Activated CD4-positive, alpha-beta T cell treated with anti-CD3 and anti-CD28 coated beads, Interleukin-2, amount 50 U/mL, for 1 hour (primary cell): Measurements from ENCODE around the gene RPL37A.

Experiments used
- DNase-seq: peaks from one replicate; pipeline ENCODE4 v3.0.0-alpha.2; 2020

Gene RPL37A

GRCh38 chr2:216491793-216492596, 6.6 kb upstream of the RPL37A start:
- no peak for DNase-seq

- DNase-seq = no peak
Observed at GRCh38 chr2:216492597-216493333, 5.9 kb upstream of the RPL37A start.

GRCh38 chr2:216493334-216493685, 5.3 kb upstream of the RPL37A start:
- no peak for DNase-seq

GRCh38 chr2:216495656-216496055, 3.0 kb upstream of the RPL37A start:
- DNase-seq = no peak

- no peak for DNase-seq
Observed at GRCh38 chr2:216497382-216498069, 1.1 kb upstream of the RPL37A start.

- DNase-seq = no peak
Observed at GRCh38 chr2:216498070-216498378, 620 bp upstream of the RPL37A start.

GRCh38 chr2:216499641-216500218, 1.1 kb downstream of the RPL37A start:
- DNase-seq = no peak

GRCh38 chr2:216500572-216500971, 1.9 kb downstream of the RPL37A start:
- DNase-seq = no peak

- no peak for DNase-seq
Observed at GRCh38 chr2:216501854-216502253, 3.2 kb downstream of the RPL37A start.

- DNase-seq = no peak
Observed at GRCh38 chr2:216502381-216503158, 3.9 kb downstream of the RPL37A start.

GRCh38 chr2:216503159-216503629, 4.5 kb downstream of the RPL37A start:
- no peak for DNase-seq

GRCh38 chr2:216503697-216504375, 5.2 kb downstream of the RPL37A start:
- DNase-seq = no peak

- no peak for DNase-seq
Observed at GRCh38 chr2:216504376-216504762, 5.7 kb downstream of the RPL37A start.

GRCh38 chr2:216505133-216506106, 6.8 kb downstream of the RPL37A start:
- no peak for DNase-seq

- DNase-seq = no peak
Observed at GRCh38 chr2:216507220-216508160, 8.8 kb downstream of the RPL37A start.

- DNase-seq = no peak
Observed at GRCh38 chr2:216508229-216508628, 9.6 kb downstream of the RPL37A start.

GRCh38 chr2:216516730-216517350, 18.2 kb downstream of the RPL37A start:
- no peak for DNase-seq

- no peak for DNase-seq
Observed at GRCh38 chr2:216517447-216518225, 19.0 kb downstream of the RPL37A start.
